Fibroblast of pulmonary artery (primary cell): Measurements from ENCODE around the gene LRRFIP2.

ENCODE experiments used
- DNase-seq: peaks from one replicate; pipeline ENCODE4 v3.0.0-alpha.2; 2010; ENCODE audit warnings: low read depth
- H3K4me3 ChIP-seq: replicated peaks from 2 replicates; pipeline ENCODE4 v1.5.1; 2011; ENCODE audit warnings: low read depth, mild to moderate bottlenecking, control low read depth, low read length, moderate library complexity
- CTCF ChIP-seq: IDR thresholded peaks from 2 replicates; pipeline ENCODE4 v1.5.1; 2011; ENCODE audit warnings: mild to moderate bottlenecking, control low read depth, low read length, inconsistent platforms; ENCODE audit errors: missing control alignments

The LRRFIP2 gene

GRCh38 chr3:37029516-37030163 is 144.7 kb downstream of the LRRFIP2 start:
- H3K4me3 ChIP-seq: no peak overlapping the region
- DNase-seq: no peak
- TF ChIP-seq CTCF: no peak

- TF ChIP-seq CTCF: no peak
- no peak overlapping the region for H3K4me3 ChIP-seq
- peak; percentile 11 for DNase-seq
These were observed 145.3 kb downstream of the LRRFIP2 start for GRCh38 chr3:37029111-37029510.

- H3K4me3 ChIP-seq: no peak overlapping the region
- peak; percentile 33 for DNase-seq
- no peak for TF ChIP-seq CTCF
These were observed 146.1 kb downstream of the LRRFIP2 start for GRCh38 chr3:37028329-37028728.

- DNase-seq: no peak
- no peak overlapping the region for H3K4me3 ChIP-seq
- TF ChIP-seq CTCF: no peak
These were observed 147.5 kb downstream of the LRRFIP2 start for GRCh38 chr3:37026851-37027250.

- TF ChIP-seq CTCF: no peak
- H3K4me3 ChIP-seq: no peak overlapping the region
- no peak for DNase-seq
These were observed 148.6 kb downstream of the LRRFIP2 start for GRCh38 chr3:37025561-37026335.

- DNase-seq: no peak
- no peak overlapping the region for H3K4me3 ChIP-seq
- TF ChIP-seq CTCF: no peak
These were observed 149.5 kb downstream of the LRRFIP2 start for GRCh38 chr3:37024820-37025405.
